KG1 (cell line): ENCODE measurements around the gene NOL4L.

Source experiments
- DNase-seq: peaks from one replicate; lab custom pipeline; 2025; lab: John Stamatoyannopoulos, UW

Gene NOL4L

GRCh38 chr20:32456869-32457478, 128.2 kb downstream of the NOL4L start:
- DNase-seq, result no peak

- DNase-seq, result no peak
These were observed 129.0 kb downstream of the NOL4L start for GRCh38 chr20:32455901-32456701.

GRCh38 chr20:32455171-32455900, 129.8 kb downstream of the NOL4L start:
- DNase-seq, result no peak

GRCh38 chr20:32454164-32455145, 130.7 kb downstream of the NOL4L start:
- DNase-seq, result no peak

GRCh38 chr20:32453467-32454163, 131.5 kb downstream of the NOL4L start:
- no peak for DNase-seq

- DNase-seq, result no peak
These were observed 132.2 kb downstream of the NOL4L start for GRCh38 chr20:32452776-32453466.

- DNase-seq, result no peak
These were observed 133.3 kb downstream of the NOL4L start for GRCh38 chr20:32451682-32452461.

GRCh38 chr20:32451340-32451681, 133.8 kb downstream of the NOL4L start:
- no peak for DNase-seq

- DNase-seq, result no peak
These were observed 134.6 kb downstream of the NOL4L start for GRCh38 chr20:32450484-32451061.

- no peak for DNase-seq
These were observed 135.2 kb downstream of the NOL4L start for GRCh38 chr20:32449890-32450401.

- no peak for DNase-seq
These were observed 135.9 kb downstream of the NOL4L start for GRCh38 chr20:32449057-32449889.

GRCh38 chr20:32448306-32449056, 136.7 kb downstream of the NOL4L start:
- DNase-seq, result no peak

GRCh38 chr20:32447136-32448027, 137.8 kb downstream of the NOL4L start:
- no peak for DNase-seq

- no peak for DNase-seq
These were observed 138.6 kb downstream of the NOL4L start for GRCh38 chr20:32446301-32447100.

- no peak for DNase-seq
These were observed 139.4 kb downstream of the NOL4L start for GRCh38 chr20:32445539-32446273.
